H9 (cell line): ENCODE data around the gene ANKRD34A. TPM values are rescaled to one million over a fixed set of nuclear protein-coding genes. Genes with fewer than 3 reads are reported as not detected.

Experiments
- DNase-seq: peaks from one replicate; pipeline ENCODE4 v3.0.0-alpha.2; 2017
- H2AFZ ChIP-seq: one replicate; pipeline ENCODE4 v1.6.1; 2013; ENCODE audit warnings: mild to moderate bottlenecking, low read length, control low read depth, moderate library complexity
- H2AK5ac ChIP-seq: 2 replicates; pipeline ENCODE4 v1.6.1; 2013; ENCODE audit warnings: low read length, control low read depth, mixed read lengths; ENCODE audit not compliant: insufficient read length
- H2BK120ac ChIP-seq: one replicate; pipeline ENCODE4 v1.6.1; 2013; ENCODE audit warnings: low read depth, mild to moderate bottlenecking, low read length, control low read depth, inconsistent platforms; ENCODE audit not compliant: poor library complexity, severe bottlenecking
- H2BK12ac ChIP-seq: 2 replicates; pipeline ENCODE4 v1.6.1; 2013; ENCODE audit warnings: low read length, control low read depth, mixed read lengths, low read depth; ENCODE audit not compliant: insufficient read length
- H2BK15ac ChIP-seq: 2 replicates; pipeline ENCODE4 v1.6.1; 2013; ENCODE audit warnings: low read depth, low read length, control low read depth
- H2BK20ac ChIP-seq: one replicate; pipeline ENCODE4 v1.6.1; 2013; ENCODE audit warnings: low read depth, mild to moderate bottlenecking, low read length, control low read depth, inconsistent platforms; ENCODE audit not compliant: poor library complexity, severe bottlenecking
- H2BK5ac ChIP-seq: 2 replicates; pipeline ENCODE4 v1.6.1; 2013; ENCODE audit warnings: low read length, control low read depth, mixed read lengths; ENCODE audit not compliant: insufficient read length
- H3K14ac ChIP-seq: 2 replicates; pipeline ENCODE4 v1.6.1; 2013; ENCODE audit warnings: low read length, control low read depth; ENCODE audit not compliant: insufficient read depth
- H3K18ac ChIP-seq: 2 replicates; pipeline ENCODE4 v1.6.1; 2013; ENCODE audit warnings: low read depth, mild to moderate bottlenecking, mixed read lengths, low read length, control low read depth; ENCODE audit not compliant: insufficient read length
- H3K23ac ChIP-seq: 2 replicates; pipeline ENCODE4 v1.6.1; 2013; ENCODE audit warnings: low read length, control low read depth, mixed read lengths, low read depth; ENCODE audit not compliant: insufficient read length
- H3K23me2 ChIP-seq: 2 replicates; pipeline ENCODE4 v1.6.1; 2013; ENCODE audit warnings: low read depth, mild to moderate bottlenecking, mixed read lengths, low read length, control low read depth; ENCODE audit not compliant: insufficient read length, poor library complexity, severe bottlenecking
- H3K27ac ChIP-seq: 2 replicates; pipeline ENCODE4 v1.5.1; 2013; ENCODE audit warnings: low read length, control low read depth, mixed read lengths, low read depth; ENCODE audit not compliant: insufficient read length
- H3K27me3 ChIP-seq: 2 replicates; pipeline ENCODE4 v1.6.1; 2013; ENCODE audit warnings: low read length, control low read depth, inconsistent platforms; ENCODE audit not compliant: insufficient read depth
- H3K4ac ChIP-seq: 2 replicates; pipeline ENCODE4 v1.6.1; 2013; ENCODE audit warnings: low read depth, mild to moderate bottlenecking, control low read depth, inconsistent platforms, low read length, moderate library complexity
- H3K4me1 ChIP-seq: 2 replicates; pipeline ENCODE4 v1.6.1; 2013; ENCODE audit warnings: low read length, control low read depth, inconsistent platforms; ENCODE audit not compliant: insufficient read depth
- H3K4me2 ChIP-seq: 2 replicates; pipeline ENCODE4 v1.6.1; 2013; ENCODE audit warnings: low read length, control low read depth, mixed read lengths; ENCODE audit not compliant: insufficient read length, insufficient read depth
- H3K56ac ChIP-seq: 2 replicates; pipeline ENCODE4 v1.6.1; 2013; ENCODE audit warnings: low read depth, mild to moderate bottlenecking, mixed read lengths, low read length, control low read depth; ENCODE audit not compliant: insufficient read length
- H3K79me1 ChIP-seq: 2 replicates; pipeline ENCODE4 v1.6.1; 2013; ENCODE audit warnings: low read depth, mild to moderate bottlenecking, moderate library complexity, low read length, control low read depth, inconsistent platforms; ENCODE audit not compliant: insufficient read depth, poor library complexity, severe bottlenecking
- H3K79me2 ChIP-seq: 2 replicates; pipeline ENCODE4 v1.6.1; 2013; ENCODE audit warnings: low read length, control low read depth, inconsistent platforms; ENCODE audit not compliant: insufficient read depth
- H3K9ac ChIP-seq: 2 replicates; pipeline ENCODE4 v1.6.1; 2013; ENCODE audit warnings: low read length, control low read depth, mixed read lengths; ENCODE audit not compliant: insufficient read length; ENCODE audit errors: extremely low read depth
- H3K9me3 ChIP-seq: one replicate; pipeline ENCODE4 v1.6.1; 2013; ENCODE audit warnings: low read depth, low read length, inconsistent platforms; ENCODE audit not compliant: control insufficient read depth
- H3T11ph ChIP-seq: one replicate; pipeline ENCODE4 v1.6.1; 2013; ENCODE audit warnings: mild to moderate bottlenecking, low read length, control low read depth, inconsistent platforms
- H4K20me1 ChIP-seq: one replicate; pipeline ENCODE4 v1.6.1; 2013; ENCODE audit not compliant: control insufficient read depth, insufficient read length, insufficient read depth
- H4K5ac ChIP-seq: 2 replicates; pipeline ENCODE4 v1.6.1; 2013; ENCODE audit warnings: low read depth, mild to moderate bottlenecking, mixed read lengths, low read length, control low read depth; ENCODE audit not compliant: insufficient read length
- H4K8ac ChIP-seq: replicated peaks from 2 replicates; pipeline ENCODE4 v1.6.1; 2013; ENCODE audit warnings: low read length, control low read depth, mixed read lengths, low read depth; ENCODE audit not compliant: insufficient read length
- H4K91ac ChIP-seq: 2 replicates; pipeline ENCODE4 v1.6.1; 2013; ENCODE audit warnings: low read depth, mild to moderate bottlenecking, moderate library complexity, mixed read lengths, low read length, control low read depth; ENCODE audit not compliant: insufficient read length
- H3K27ac Mint-ChIP-seq, 3 experiments: 2 replicates in 2 of 3; 3 replicates in 1 of 3; pipeline ENCODE4 v1.8.0; 2020 to 2021; ENCODE audit warnings: mixed read lengths in 3 of 3, mild to moderate bottlenecking in 1 of 3, moderate library complexity in 1 of 3
- H3K27me3 Mint-ChIP-seq: 2 replicates; pipeline ENCODE4 v1.8.0; 2021; ENCODE audit warnings: low read depth, mild to moderate bottlenecking, moderate library complexity, mixed read lengths
- H3K36me3 Mint-ChIP-seq, 3 experiments: 2 replicates in 2 of 3; 3 replicates in 1 of 3; pipeline ENCODE4 v1.8.0; 2020 to 2021; ENCODE audit warnings: low read depth in 3 of 3, mixed read lengths in 3 of 3; ENCODE audit not compliant: insufficient read depth in 1 of 3
- H3K4me1 Mint-ChIP-seq, 2 experiments: 2 replicates each; pipeline ENCODE4 v1.8.0; 2020; ENCODE audit warnings: mixed read lengths in 2 of 2
- H3K4me3 Mint-ChIP-seq, 2 experiments: 2 replicates in 1 of 2; 3 replicates in 1 of 2; pipeline ENCODE4 v1.8.0; 2020 to 2021; ENCODE audit warnings: mild to moderate bottlenecking in 2 of 2, mixed read lengths in 2 of 2, moderate library complexity in 1 of 2
- H3K9me3 Mint-ChIP-seq, 2 experiments: 2 replicates in 1 of 2; 3 replicates in 1 of 2; pipeline ENCODE4 v1.8.0; 2020; ENCODE audit warnings: mild to moderate bottlenecking in 2 of 2, mixed read lengths in 2 of 2, moderate library complexity in 1 of 2
- WGBS: extraction: QIAGEN DNeasy Blood & Tissue Kit; methylation state at CpG from one replicate; pipeline ENCODE4 v1.1.7; 2013; ENCODE audit warnings: missing lambda C conversion rate, low lambda C conversion rate, mixed read lengths; ENCODE audit not compliant: insufficient read length; ENCODE audit errors: extremely low coverage; 5-methylcytosine and 5-hydroxymethylcytosine counted together
- total RNA-seq: library from RNA; stranded (reverse); gene quantifications from 2 replicates; pipeline ENCODE4 v1.2.1, GENCODE V29; 2021
- TF ChIP-seq, protein P1 (sequence below): fragments of 200-600 bp; sonication (generic); conservative IDR thresholded peaks from 3 replicates; pipeline ENCODE4 v1.8.0; 2021; ENCODE audit warnings: antibody characterized with exemption, mild to moderate bottlenecking

ANKRD34A gene
- total RNA-seq, 1 experiment from 2014 or later: 0.39 TPM

DNA sequence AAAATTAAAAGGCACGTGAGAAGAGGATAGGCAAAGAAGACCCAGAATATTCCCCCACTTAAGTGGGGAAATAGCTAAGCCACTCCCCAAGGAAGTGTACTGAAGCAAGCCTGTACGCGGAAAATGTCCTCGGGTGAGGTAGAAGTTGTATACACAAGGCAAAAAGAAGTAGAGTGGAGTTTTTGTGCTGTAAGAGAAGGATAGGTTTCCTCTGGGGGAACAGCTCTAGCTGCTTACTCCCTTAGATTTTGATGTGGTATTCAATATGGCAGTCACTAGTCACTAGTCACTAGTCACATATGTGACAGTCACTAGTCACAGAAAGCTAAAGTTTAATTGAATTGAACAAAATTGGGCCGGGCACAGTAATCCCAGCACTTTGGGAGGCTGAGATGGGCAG, 24.4 kb upstream of the ANKRD34A start:
- H3K14ac ChIP-seq: no peak overlapping the region
- Mint-ChIP-seq H3K27me3 (no peaks in the 10 kb centered on the region), H3K9me3 (no peaks in the 10 kb centered on the region), H3K36me3 (peaks cover 11 to 15% (median 14%) of the 10 kb centered on the region in 3 experiments; a peak in 6 of 7 replicates), H3K4me1 (peaks cover 23 to 38% of the 10 kb centered on the region in 2 experiments), H3K27ac (0 out of 7 replicates have a peak overlapping the region, but pooled peaks of 1 of the 3 experiments have one; percentile 7), H3K4me3 (no peak overlapping the region)
- no peak overlapping the region for H4K5ac ChIP-seq
- peaks cover 9% of the 10 kb centered on the region; the same call in 1 of the 2 replicates for H3K4me1 ChIP-seq
- no peaks in the 10 kb centered on the region for H3K23me2 ChIP-seq
- no peak overlapping the region for H3K4me2 ChIP-seq
- no peak overlapping the region for H2BK5ac ChIP-seq
- no peak overlapping the region for H3K9ac ChIP-seq
- no peak overlapping the region for H3K27ac ChIP-seq
- H4K8ac ChIP-seq: no peak overlapping the region
- H3K4ac ChIP-seq: no peak overlapping the region
- no peak overlapping the region for H2BK20ac ChIP-seq
- no peak for DNase-seq
- H3K23ac ChIP-seq: no peak overlapping the region
- no peak overlapping the region for H2BK120ac ChIP-seq
- H3T11ph ChIP-seq: no peak overlapping the region
- H2BK12ac ChIP-seq: no peak overlapping the region
- H3K9me3 ChIP-seq: no peaks in the 10 kb centered on the region
- no peaks in the 10 kb centered on the region for H4K20me1 ChIP-seq
- WGBS: no CpG with 5 or more reads among the region's 5 CpGs
- H2AFZ ChIP-seq: no peak overlapping the region
- no peaks in the 10 kb centered on the region for H3K79me2 ChIP-seq
- no peak overlapping the region for H2AK5ac ChIP-seq
- H3K18ac ChIP-seq: no peak overlapping the region
- H3K27me3 ChIP-seq: no peaks in the 10 kb centered on the region
- TF ChIP-seq, protein P1, sequence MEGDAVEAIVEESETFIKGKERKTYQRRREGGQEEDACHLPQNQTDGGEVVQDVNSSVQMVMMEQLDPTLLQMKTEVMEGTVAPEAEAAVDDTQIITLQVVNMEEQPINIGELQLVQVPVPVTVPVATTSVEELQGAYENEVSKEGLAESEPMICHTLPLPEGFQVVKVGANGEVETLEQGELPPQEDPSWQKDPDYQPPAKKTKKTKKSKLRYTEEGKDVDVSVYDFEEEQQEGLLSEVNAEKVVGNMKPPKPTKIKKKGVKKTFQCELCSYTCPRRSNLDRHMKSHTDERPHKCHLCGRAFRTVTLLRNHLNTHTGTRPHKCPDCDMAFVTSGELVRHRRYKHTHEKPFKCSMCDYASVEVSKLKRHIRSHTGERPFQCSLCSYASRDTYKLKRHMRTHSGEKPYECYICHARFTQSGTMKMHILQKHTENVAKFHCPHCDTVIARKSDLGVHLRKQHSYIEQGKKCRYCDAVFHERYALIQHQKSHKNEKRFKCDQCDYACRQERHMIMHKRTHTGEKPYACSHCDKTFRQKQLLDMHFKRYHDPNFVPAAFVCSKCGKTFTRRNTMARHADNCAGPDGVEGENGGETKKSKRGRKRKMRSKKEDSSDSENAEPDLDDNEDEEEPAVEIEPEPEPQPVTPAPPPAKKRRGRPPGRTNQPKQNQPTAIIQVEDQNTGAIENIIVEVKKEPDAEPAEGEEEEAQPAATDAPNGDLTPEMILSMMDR: no peak
- no peak overlapping the region for H2BK15ac ChIP-seq
- H3K79me1 ChIP-seq: no peaks in the 10 kb centered on the region
- H3K56ac ChIP-seq: no peak overlapping the region
- H4K91ac ChIP-seq: no peak overlapping the region
